ENCODE measurements around the gene TRPM2.
"Not testable (repeated sequence)": the region's sequence is repeated elsewhere in the genome, so short reads cannot be mapped to it uniquely, and the experiment has no call there.

The TRPM2 gene

GRCh38 chr21:44377201-44377921 is 23.9 kb downstream of the TRPM2 start:
- DNase-seq, result no peak

- DNase-seq, result no peak
Measured at GRCh38 chr21:44377922-44378645, 24.7 kb downstream of the TRPM2 start.

GRCh38 chr21:44378646-44379514 is 25.5 kb downstream of the TRPM2 start:
- no peak for DNase-seq

GRCh38 chr21:44379515-44379848 is 26.1 kb downstream of the TRPM2 start:
- DNase-seq, result no peak

- DNase-seq, result no peak
Measured at GRCh38 chr21:44379991-44380865, 26.8 kb downstream of the TRPM2 start.

GRCh38 chr21:44380876-44381275 is 27.5 kb downstream of the TRPM2 start:
- DNase-seq, result no peak

- no peak for DNase-seq
Measured at GRCh38 chr21:44381874-44382273, 28.5 kb downstream of the TRPM2 start.

- DNase-seq, result no peak
Measured at GRCh38 chr21:44382536-44382935, 29.1 kb downstream of the TRPM2 start.

- no peak for DNase-seq
Measured at GRCh38 chr21:44383216-44383615, 29.8 kb downstream of the TRPM2 start.

GRCh38 chr21:44384968-44385367 is 31.5 kb downstream of the TRPM2 start:
- DNase-seq, result no peak

GRCh38 chr21:44389335-44389734 is 35.9 kb downstream of the TRPM2 start:
- DNase-seq, result no peak

GRCh38 chr21:44390886-44391285 is 37.5 kb downstream of the TRPM2 start:
- DNase-seq, result no peak

- no peak for DNase-seq
Measured at GRCh38 chr21:44391345-44392091, 38.1 kb downstream of the TRPM2 start.

- DNase-seq, result no peak
Measured at GRCh38 chr21:44392185-44392584, 38.8 kb downstream of the TRPM2 start.

GRCh38 chr21:44392916-44393315 is 39.5 kb downstream of the TRPM2 start:
- DNase-seq, result no peak

GRCh38 chr21:44394733-44395132 is 41.3 kb downstream of the TRPM2 start:
- DNase-seq, result no peak

- no peak for DNase-seq
Measured at GRCh38 chr21:44395260-44395659, 41.8 kb downstream of the TRPM2 start.

- DNase-seq, result not testable (repeated sequence)
Measured at GRCh38 chr21:44396803-44397202, 43.4 kb downstream of the TRPM2 start.

- DNase-seq, result no peak
Measured at GRCh38 chr21:44397431-44398031, 44.1 kb downstream of the TRPM2 start.

GRCh38 chr21:44398499-44398898 is 45.1 kb downstream of the TRPM2 start:
- DNase-seq, result no peak

GRCh38 chr21:44399151-44399954 is 45.9 kb downstream of the TRPM2 start:
- no peak for DNase-seq
